Midbrain (tissue), 1 donor: ENCODE results near the gene NR2E3.
"Not testable (repeated sequence)": the region's sequence is repeated elsewhere in the genome, so short reads cannot be mapped to it uniquely, and the experiment has no call there.

Experiments used
- DNase-seq: peaks from one replicate; lab custom pipeline; 2025; lab: John Stamatoyannopoulos, UW

The NR2E3 gene

DNA sequence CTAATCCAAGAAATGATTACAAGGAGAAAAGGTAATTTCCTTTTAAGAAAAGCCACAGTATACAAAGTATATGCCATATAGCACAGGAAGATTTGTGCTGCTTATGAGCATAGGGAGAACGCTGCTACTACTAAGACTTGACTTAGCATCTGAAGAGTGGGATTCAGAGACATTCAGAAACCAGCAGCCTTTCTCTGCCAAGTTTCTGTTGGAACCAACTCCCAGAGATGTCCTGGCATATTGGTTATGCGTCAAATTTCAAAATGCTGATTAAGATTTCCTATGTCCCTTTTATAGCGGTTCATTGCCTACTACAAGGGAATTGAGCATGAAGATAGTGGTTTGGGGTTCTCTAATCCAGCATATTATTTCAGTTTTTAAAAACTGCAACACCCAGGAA, 4.9 kb downstream of the NR2E3 start:
- no peak for DNase-seq

- DNase-seq: no peak
Measured at GRCh38 chr15:71817351-71817750, 7.0 kb downstream of the NR2E3 start.

GRCh38 chr15:71820127-71820526, 9.8 kb downstream of the NR2E3 start:
- DNase-seq: no peak

GRCh38 chr15:71821547-71822129, 11.3 kb downstream of the NR2E3 start:
- no peak for DNase-seq

GRCh38 chr15:71822890-71823630, 12.7 kb downstream of the NR2E3 start:
- DNase-seq: no peak

GRCh38 chr15:71823801-71824200, 13.4 kb downstream of the NR2E3 start:
- no peak for DNase-seq

DNA sequence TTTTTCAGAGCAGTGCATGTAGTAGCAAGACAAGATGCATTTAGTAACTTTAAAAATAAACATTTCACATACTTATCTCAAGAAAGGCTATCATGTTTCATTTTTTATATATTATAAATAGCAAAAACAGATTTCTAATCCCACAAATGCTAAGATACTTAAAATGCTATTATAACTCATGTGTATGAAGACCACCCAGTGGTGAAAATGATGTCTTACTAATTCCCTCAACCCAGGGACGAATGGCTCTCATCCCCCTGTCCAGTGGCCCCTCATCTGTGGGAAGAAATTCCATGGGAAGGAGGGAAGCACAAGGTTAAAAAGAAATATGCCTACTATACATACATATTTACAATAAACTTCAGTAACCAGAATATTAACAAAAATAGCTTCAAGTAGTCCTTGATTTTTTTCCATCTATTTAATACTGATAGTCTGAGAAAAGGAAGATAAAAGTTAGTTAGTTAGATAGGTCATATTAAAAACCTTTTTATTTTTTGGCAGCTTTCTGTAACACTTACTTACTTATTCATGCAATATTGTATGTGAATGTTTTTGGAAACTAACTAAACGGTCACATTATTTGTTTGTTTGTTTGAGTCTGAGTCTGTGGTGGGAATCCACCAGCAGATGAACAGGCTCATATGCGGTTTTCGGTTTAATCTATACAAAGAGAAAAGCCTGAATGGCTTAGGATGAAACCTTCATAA, 14.8 kb downstream of the NR2E3 start:
- no peak for DNase-seq

- no peak for DNase-seq
Measured at GRCh38 chr15:71826196-71826595, 15.8 kb downstream of the NR2E3 start.

GRCh38 chr15:71830981-71831380, 20.6 kb downstream of the NR2E3 start:
- DNase-seq: no peak

DNA sequence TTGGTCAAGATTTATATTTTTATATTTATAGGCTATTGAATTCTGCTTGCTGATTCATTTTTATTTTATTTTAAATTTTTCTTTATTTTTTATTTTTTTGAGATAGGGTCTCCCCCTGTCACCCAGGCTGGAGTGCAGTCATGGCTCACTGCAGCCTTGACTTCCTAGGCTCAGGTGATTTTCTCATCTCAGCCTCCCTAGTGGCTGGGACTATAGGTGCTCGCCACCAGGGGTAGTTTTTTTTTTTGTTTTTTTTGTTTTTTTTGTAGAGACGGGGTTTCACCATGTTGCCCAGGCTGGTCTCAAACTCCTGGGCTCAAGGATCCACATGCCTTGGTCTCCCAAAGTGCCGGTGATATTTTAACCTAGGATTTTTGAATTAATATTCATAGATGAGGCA, 31.2 kb downstream of the NR2E3 start:
- no peak for DNase-seq

DNA sequence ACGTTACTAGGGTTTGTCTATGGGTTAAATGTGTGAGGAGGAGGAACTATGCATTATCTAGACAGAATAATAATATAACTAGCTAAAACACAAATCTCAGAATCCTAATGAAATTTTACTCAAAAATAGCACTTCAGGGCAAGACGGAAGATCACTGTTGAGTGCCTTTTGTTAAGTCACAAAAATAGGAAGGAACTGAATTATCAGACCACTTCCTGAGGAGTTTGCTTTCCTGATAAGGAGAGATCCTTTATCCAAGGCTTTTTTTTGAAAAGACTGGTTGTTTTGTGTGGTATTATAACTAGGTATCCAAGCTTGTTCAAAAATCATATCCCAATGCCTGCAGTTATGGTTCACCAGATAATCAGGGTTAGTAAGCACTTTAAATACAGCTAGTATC, 34.6 kb downstream of the NR2E3 start:
- DNase-seq: no peak

- DNase-seq: no peak
Measured at GRCh38 chr15:71853543-71853942, 43.2 kb downstream of the NR2E3 start.

DNA sequence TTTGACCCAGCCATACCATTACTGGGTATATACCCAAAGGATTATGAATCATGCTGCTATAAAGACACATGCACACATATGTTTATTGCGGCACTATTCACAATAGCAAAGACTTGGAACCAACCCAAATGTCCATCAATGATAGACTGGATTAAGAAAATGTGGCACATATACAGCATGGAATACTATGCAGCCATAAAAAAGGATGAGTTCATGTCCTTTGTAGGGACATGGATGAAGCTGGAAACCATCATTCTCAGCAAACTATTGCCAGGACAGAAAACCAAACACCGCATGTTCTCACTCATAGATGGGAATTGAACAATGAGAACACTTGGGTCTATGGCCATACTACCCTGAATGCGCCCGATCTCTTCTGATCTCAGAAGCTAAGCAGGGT, 47.9 kb downstream of the NR2E3 start:
- DNase-seq: not testable (repeated sequence)
